PC-3 (cell line): ENCODE measurements around the gene MAPK1. TPM values are rescaled to one million over a fixed set of nuclear protein-coding genes. Genes with fewer than 3 reads are reported as not detected.

ENCODE experiments used
- ATAC-seq: fragments of 200-7000 bp; cut with Tn5 transposase; 2 replicates; pipeline ENCODE4 v1.9.1; 2020; ENCODE audit warnings: mild to moderate bottlenecking, moderate library complexity
- BruUV-seq: library from RNA; stranded (reverse); fragments of 400-500 nt; replicated peaks from 2 replicates; lab custom pipeline; 2021; lab: Mats Ljungman, UMichigan
- CTCF ChIA-PET: fragments of 300-600 bp; sonication (Branson Sonifier 250); formaldehyde crosslinking; loops from one replicate; lab custom pipeline; 2022; ENCODE audit warnings: antibody characterized with exemption; lab: Charles Lee
- POLR2A ChIA-PET: fragments of 300-600 bp; sonication (Branson Sonifier 250); formaldehyde crosslinking; loops from one replicate; lab custom pipeline; 2022; ENCODE audit warnings: antibody characterized with exemption; ENCODE audit not compliant: unreplicated experiment; lab: Charles Lee
- DNase-seq: peaks from one replicate; pipeline ENCODE4 v3.0.0-alpha.2; 2015
- H2AFZ ChIP-seq: fragments of 300-600 bp; sonication (generic); 2 replicates; pipeline ENCODE4 v1.6.0; 2016; ENCODE audit warnings: antibody characterized with exemption, low read length
- H3F3A ChIP-seq: fragments of 300-600 bp; sonication (generic); one replicate; pipeline ENCODE4 v1.6.0; 2017; ENCODE audit warnings: antibody characterized with exemption, low read length, control low read depth, mild to moderate bottlenecking; ENCODE audit not compliant: unreplicated experiment
- H3K27ac ChIP-seq: fragments of 300-600 bp; sonication (generic); 2 replicates; pipeline ENCODE4 v1.5.1; 2016; ENCODE audit warnings: mild to moderate bottlenecking, low read length
- H3K27me3 ChIP-seq: fragments of 300-600 bp; sonication (generic); 2 replicates; pipeline ENCODE4 v1.6.1; 2016; ENCODE audit warnings: low read length, mixed read lengths
- H3K36me3 ChIP-seq: fragments of 300-600 bp; sonication (generic); 2 replicates; pipeline ENCODE4 v1.6.1; 2016; ENCODE audit warnings: low read depth, mixed run types, low read length, mixed read lengths
- H3K4me1 ChIP-seq: fragments of 300-600 bp; sonication (generic); 2 replicates; pipeline ENCODE4 v1.5.1; 2016; ENCODE audit warnings: low read length; ENCODE audit not compliant: insufficient read depth
- H3K4me2 ChIP-seq: fragments of 300-600 bp; sonication (generic); 2 replicates; pipeline ENCODE4 v1.6.0; 2016; ENCODE audit warnings: low read length
- H3K4me3 ChIP-seq: fragments of 300-600 bp; sonication (generic); 2 replicates; pipeline ENCODE4 v1.5.1; 2016; ENCODE audit warnings: mild to moderate bottlenecking, low read length, mixed read lengths
- H3K79me2 ChIP-seq: fragments of 300-600 bp; sonication (generic); 2 replicates; pipeline ENCODE4 v1.6.1; 2017; ENCODE audit warnings: low read length, mixed read lengths
- H3K9ac ChIP-seq: fragments of 300-600 bp; sonication (generic); 2 replicates; pipeline ENCODE4 v1.6.0; 2016; ENCODE audit warnings: mild to moderate bottlenecking, low read length
- H3K9me2 ChIP-seq: fragments of 300-600 bp; sonication (generic); replicated peaks from 2 replicates; pipeline ENCODE4 v1.6.1; 2016; ENCODE audit warnings: mixed run types, low read length, mixed read lengths
- H3K9me3 ChIP-seq: fragments of 300-600 bp; sonication (generic); 2 replicates; pipeline ENCODE4 v1.6.1; 2016; ENCODE audit warnings: low read length, mixed read lengths
- H4K20me1 ChIP-seq: fragments of 300-600 bp; sonication (generic); 2 replicates; pipeline ENCODE4 v1.6.1; 2016; ENCODE audit warnings: low read length, mixed read lengths
- CTCF ChIP-seq: fragments of 300-600 bp; sonication (generic); conservative IDR thresholded peaks from 2 replicates; pipeline ENCODE4 v1.5.1; 2017; ENCODE audit warnings: antibody characterized with exemption, low read depth, mild to moderate bottlenecking, low read length
- EZH2 ChIP-seq: fragments of 300-600 bp; sonication (generic); IDR thresholded peaks from one replicate; pipeline ENCODE4 v1.6.1; 2017; ENCODE audit warnings: antibody characterized with exemption, mild to moderate bottlenecking, low read length; ENCODE audit not compliant: unreplicated experiment
- EZH2phosphoT487 ChIP-seq: fragments of 300-600 bp; sonication (generic); IDR thresholded peaks from 2 replicates; pipeline ENCODE4 v1.6.1; 2018; ENCODE audit warnings: mild to moderate bottlenecking, antibody characterized with exemption, low read length, borderline replicate concordance
- intact Hi-C: fragments of 100-400 bp; cut with micrococcal nuclease; formaldehyde crosslinking; loops from 2 replicates; pipeline ENCODE4 v1.9.0; 2023
- total RNA-seq: library from RNA; depleted of rRNA; stranded (reverse); fragments of >200 nt; gene quantifications from 2 replicates; pipeline ENCODE4 v1.2.3, GENCODE V29; 2014

Gene MAPK1
- total RNA-seq, 1 experiment from 2014 or later = 25.1 TPM

GRCh38 chr22:21824445-21824912 lies 43.0 kb downstream of the MAPK1 start:
- BruUV-seq = no TSS peak
- POLR2A ChIA-PET = no interaction called here
- peaks cover 81% of the 10 kb centered on the region for H3K79me2 ChIP-seq

GRCh38 chr22:21823740-21824444 lies 43.6 kb downstream of the MAPK1 start:
- Histone ChIP-seq H3K4me3 (no peak overlapping the region), H3K4me2 (no peak overlapping the region), H3K9ac (no peak overlapping the region), H3F3A (no peaks in the 10 kb centered on the region), H3K27me3 (no peaks in the 10 kb centered on the region), H2AFZ (no peak overlapping the region), H3K9me2 (no peaks in the 10 kb centered on the region), H3K4me1 (0 out of 2 replicates have a peak, but pooled peaks cover 3% of the 10 kb centered on the region), H3K9me3 (no peaks in the 10 kb centered on the region), H3K27ac (no peak overlapping the region), H4K20me1 (peaks cover 21% of the 10 kb centered on the region; the same call in 1 of the 2 replicates), H3K79me2 (peaks cover 80% of the 10 kb centered on the region), H3K36me3 (no peaks in the 10 kb centered on the region)
- BruUV-seq = no TSS peak
- ATAC-seq (peak; percentile 22; the same call in 1 of the 2 replicates), DNase-seq (no peak)
- TF ChIP-seq EZH2 (no peak), CTCF (no peak), EZH2phosphoT487 (no peak)
- ChIA-PET CTCF (no interaction called here), POLR2A (no interaction called here)
- intact Hi-C loops = no loop called here

More at GRCh38 chr22:21824445-21824912, 43.0 kb downstream of the MAPK1 start:
- no peak for TF ChIP-seq CTCF
- TF ChIP-seq EZH2phosphoT487 = no peak
- TF ChIP-seq EZH2 = no peak
- Histone ChIP-seq H3F3A (no peaks in the 10 kb centered on the region), H3K27ac (no peak overlapping the region), H3K4me2 (no peak overlapping the region), H3K9me2 (no peaks in the 10 kb centered on the region), H4K20me1 (peaks cover 26% of the 10 kb centered on the region; the same call in 1 of the 2 replicates), H3K4me1 (0 out of 2 replicates have a peak, but pooled peaks cover 3% of the 10 kb centered on the region), H2AFZ (no peak overlapping the region), H3K4me3 (no peak overlapping the region), H3K9me3 (no peaks in the 10 kb centered on the region), H3K36me3 (no peaks in the 10 kb centered on the region), H3K9ac (no peak overlapping the region), H3K27me3 (no peaks in the 10 kb centered on the region)
- peak; percentile 46; the same call in 1 of the 2 replicates for ATAC-seq
- CTCF ChIA-PET = no interaction called here
- intact Hi-C loops = no loop called here
- no peak for DNase-seq
